Tongue (tissue), 2 donors: ENCODE results near the gene FBLN5. TPM values are rescaled to one million over a fixed set of nuclear protein-coding genes. Genes with fewer than 3 reads are reported as not detected.

ENCODE experiments used
- DNase-seq: peaks from one replicate; pipeline ENCODE4 v3.0.0-alpha.2; 2015
- total RNA-seq: library from RNA; depleted of rRNA; stranded (reverse); fragments of >200 nt; gene quantifications from one replicate; pipeline ENCODE4 v1.2.3, GENCODE V29; 2014

The FBLN5 gene
- total RNA-seq, 1 donor from 2014 or later = 65.3 TPM

- DNase-seq = no peak
Measured at GRCh38 chr14:91827746-91828145, 119.7 kb downstream of the FBLN5 start.

Other genes starting within 250 kb of the FBLN5 start
- 5.7 TPM for gene CATSPERB, start 215.6 kb downstream of the FBLN5 start, total RNA-seq
- 30.9 TPM for gene TC2N, start 80.2 kb downstream of the FBLN5 start, total RNA-seq
- 64.5 TPM for gene TRIP11, start 92.4 kb upstream of the FBLN5 start, total RNA-seq
- gene ATXN3, start 158.9 kb upstream of the FBLN5 start, total RNA-seq = 56.2 TPM
- gene NDUFB1, start 174.0 kb upstream of the FBLN5 start, total RNA-seq = 209 TPM
- gene CPSF2, start 174.3 kb upstream of the FBLN5 start, total RNA-seq = 36.5 TPM